ENCODE results near the gene MTR.
A peak's percentile ranks its signal among the peaks of the same experiment; 100 is the strongest.

MTR gene

DNA sequence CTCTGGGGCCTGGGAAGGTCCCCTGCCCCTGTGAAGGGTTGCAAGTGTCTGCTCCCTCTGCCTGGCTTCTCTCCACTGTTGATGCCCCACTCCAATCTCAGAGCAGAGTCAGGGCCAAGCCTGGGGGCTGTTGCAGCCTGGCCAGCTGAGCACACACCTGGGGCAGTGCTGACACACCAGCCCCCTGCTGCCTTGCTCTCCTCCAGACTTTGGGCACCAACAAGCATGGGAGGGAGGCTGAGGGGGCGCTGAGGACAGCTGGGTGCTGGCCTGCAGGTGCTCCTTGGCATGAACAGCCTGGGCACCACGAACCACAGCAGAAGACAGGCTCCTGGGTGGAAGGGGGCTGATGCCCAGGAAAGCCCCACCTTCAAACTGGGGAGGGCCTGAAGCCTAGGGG is 9.6 kb upstream of the MTR start:
- DNase-seq: no peak

DNA sequence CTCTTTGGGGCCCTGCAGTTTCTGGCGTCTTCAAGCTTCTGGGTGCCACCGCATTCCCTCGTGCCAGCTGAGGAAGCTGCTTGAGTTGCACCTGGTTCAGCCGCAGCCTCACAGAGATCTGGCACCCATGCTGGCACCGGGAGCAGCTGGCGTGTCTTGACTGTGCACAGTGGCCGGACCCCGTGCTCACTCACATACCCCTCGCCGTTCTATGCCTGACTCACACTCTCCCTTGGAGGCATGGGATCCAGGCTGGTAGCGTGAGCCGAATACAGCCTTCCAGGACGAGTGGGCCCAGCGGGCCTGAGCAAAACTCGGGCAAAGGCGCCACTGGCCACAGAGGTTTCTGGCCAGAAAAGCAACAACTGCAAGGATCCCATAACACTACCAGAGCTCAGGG is 8.6 kb upstream of the MTR start:
- DNase-seq: no peak

DNA sequence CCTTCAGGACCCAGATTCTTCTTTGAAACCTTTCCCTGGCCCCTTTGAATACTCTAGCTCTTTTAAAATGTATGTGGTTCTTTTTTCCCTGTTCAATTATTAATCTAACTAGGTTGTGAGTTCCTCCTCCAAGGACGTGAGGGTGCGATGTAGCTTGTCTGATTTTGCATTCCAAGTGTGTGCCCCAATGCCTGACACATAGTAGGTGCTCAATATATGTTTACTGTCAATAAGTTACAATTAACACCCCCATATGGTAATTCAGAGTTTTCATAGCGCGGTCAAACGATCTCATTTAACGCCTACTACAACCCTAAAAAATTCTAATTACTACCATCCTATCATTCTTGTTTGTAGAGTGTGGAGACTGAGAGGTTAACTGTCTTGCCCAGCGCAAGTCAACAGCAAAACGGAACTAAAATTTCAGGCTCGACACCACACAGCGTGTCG is 482 bp upstream of the MTR start:
- DNase-seq: no peak

DNA sequence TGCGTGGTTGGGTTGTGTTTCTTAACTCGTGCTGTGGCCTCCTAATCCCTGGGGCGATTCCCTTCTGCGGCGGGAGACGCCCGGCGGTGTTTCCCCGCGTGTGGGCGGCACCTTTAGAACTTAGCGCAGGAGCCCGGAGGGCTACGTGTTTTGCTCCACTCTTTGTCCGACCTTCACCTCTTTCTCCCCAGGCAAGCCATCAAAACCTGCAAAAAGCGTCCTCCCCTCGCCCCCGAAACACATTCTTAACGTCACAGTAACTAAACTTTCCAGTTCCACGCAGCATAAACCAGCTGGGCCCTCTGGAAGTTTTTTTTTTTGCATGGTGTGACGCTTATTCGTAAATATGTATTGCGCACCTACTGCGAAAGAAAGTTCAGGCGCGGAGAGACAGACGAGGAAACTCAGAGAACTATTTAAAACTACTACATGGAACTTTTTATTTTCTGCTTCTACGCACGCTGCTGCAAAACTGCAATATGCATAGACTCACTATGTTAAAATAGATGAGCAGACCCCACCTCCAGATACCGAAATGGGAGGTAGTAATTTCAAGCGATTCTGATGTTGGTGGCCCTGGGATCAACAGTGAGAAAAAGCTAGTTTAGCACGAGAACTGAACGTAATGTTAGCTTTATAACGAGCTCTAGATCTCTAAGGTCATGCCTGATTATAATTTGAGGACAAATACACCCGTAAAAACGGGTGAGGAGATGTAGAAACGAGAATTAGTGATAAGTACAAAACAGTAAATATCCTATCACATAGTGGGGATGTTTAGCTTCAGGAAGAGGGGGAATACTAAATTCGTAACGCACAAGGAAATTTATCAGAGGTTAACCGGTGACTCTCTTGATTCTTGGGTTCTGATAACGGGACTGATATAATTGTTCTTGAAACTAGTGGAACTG is 920 bp downstream of the MTR start:
- no peak for DNase-seq

DNA sequence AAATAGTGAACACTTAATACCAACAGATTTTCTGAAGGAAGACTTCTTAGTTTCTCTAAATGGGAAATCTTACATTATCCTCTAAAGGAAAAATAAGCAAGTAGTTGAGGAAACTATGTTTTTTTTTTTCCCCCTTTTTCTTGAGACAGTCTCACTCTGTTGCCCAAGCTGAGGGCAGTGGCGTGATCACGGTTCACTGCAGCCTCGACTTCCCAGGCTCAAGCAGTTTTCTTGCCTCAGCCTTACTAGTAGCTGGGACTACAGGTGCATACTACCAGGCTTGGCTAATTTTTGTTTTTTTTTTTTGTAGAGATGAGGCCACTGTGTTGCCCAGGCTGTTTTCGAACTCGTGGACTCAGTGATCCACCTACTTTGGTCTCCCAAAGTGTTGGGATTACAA is 3.9 kb downstream of the MTR start:
- no peak for DNase-seq

DNA sequence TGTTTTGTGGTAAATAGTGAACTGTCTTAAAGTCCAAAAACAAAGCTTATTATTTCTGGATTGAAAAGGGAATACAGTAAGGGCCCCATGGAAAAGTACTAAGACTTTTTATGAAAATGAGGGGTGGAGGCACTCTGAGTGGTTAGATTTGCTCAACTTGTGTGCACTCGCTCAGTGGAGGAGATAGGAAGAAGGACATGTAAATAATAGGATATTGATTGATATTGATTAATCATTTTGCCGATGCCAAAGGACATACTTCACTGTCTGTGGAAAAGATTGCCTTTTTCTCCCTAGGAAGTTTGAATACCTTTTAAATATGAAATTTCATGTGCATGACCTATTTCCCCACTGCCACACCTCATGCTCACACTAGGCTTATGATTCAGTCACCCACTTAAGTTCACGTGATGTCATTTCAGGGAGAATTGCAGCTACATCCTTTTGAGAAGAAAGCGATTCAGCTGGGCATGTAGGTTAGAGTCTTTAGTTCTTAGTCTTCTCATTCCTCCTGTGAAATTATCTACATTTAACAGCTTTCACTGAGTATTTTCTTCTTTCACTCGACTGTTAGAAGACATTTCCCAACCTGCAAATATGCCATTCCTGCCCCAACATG is 5.0 kb downstream of the MTR start:
- no peak for DNase-seq

DNA sequence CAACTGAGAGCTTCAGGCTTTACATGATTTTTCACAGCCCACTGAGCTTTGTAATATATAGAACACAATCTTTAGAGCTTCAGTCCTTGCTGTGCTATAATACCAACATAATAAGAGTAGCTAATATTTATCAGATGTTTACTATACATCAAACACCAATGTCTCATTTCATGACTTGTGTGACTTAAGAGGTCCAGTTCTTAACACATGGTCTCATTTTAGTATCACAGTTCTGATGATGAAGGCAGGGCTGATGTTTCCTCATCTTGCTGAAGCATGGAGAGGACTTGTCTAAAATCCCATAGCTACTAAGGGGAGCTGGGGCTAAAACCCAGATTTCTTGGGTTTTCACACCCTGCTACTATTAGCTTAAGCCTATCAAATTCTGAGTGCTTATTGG is 5.5 kb downstream of the MTR start:
- no peak for DNase-seq

DNA sequence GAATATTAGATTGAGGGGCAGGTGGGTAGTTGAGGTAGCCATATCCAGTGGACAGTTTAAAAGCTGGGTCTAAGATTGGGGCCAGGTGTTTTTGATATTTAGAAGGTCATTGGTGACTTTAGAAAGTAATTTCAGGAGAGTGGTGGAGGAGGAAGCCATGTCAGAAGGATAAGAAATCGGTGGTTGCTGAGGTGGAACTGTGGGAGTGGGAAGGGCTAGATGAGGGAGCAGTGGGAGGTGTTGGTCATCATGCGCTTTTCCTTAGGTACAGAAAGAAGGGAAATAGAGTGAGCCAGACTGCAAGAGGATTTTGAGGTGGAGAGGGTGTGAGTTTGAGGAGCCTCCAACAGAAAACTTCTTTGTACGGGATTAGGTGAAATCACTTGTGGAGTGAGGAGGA is 7.2 kb downstream of the MTR start:
- no peak for DNase-seq

DNA sequence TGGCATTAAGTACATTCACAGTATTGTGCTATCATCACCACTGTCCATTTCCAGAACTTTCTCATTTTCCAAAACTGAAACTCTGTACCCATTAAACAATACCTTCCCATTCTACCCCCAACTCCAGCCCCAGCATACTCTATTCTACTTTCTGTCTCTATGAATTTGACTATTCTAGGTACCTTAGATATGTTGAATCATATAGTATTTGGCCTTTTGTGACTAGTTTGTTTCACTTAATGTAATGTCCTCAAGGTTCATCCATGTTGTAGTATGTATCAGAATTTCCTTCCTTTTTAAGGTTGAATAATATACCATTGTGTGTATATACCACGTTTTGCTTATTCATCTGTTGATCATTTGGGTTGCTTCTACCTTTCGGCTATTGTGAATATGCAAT is 11.5 kb downstream of the MTR start:
- no peak for DNase-seq

DNA sequence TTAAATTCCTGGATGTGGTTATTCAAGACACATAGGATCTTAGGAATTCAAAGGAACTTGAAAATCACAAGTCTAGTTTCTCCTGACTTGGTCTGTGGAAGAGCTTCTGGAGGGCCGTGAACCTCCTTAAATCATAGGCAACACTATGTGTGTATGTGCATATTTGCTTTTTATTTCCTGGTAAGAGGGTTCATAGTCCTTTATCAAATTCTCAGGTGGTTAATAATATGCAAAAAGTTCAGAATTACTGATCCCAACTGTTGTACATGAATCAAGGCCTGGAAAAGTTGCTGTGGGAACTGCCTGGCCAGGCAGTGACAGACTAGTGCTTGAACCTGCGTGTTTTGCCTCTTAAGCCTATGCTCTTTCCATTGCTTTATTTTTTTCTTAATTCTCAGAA is 12.9 kb downstream of the MTR start:
- no peak for DNase-seq

DNA sequence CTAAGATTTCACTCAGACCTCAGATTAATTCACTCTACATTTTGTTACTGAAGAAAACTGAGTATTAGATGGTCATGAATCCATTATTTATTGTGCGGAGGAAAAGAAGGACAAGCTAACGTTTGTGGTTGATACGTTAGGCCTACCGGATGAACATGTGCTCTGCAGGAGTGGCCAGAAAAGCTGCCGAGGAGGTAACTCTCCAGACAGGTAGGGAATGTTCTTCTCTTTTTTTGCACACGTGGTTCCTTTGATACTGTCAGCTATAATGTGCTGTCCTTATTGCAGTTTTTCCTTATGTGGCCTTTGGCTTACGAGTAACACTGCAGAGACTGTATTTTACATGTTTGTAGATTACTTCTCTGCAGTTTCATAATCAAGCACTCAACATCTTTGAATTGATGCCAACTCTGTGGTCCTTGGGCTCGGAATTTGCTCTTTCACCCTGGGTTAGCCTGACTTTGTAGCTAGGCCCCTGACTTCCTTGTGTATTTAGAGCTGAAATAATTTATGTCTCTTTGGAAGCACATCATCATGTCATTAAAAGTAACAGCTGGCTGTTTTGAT is 13.6 kb downstream of the MTR start:
- DNase-seq: no peak

DNA sequence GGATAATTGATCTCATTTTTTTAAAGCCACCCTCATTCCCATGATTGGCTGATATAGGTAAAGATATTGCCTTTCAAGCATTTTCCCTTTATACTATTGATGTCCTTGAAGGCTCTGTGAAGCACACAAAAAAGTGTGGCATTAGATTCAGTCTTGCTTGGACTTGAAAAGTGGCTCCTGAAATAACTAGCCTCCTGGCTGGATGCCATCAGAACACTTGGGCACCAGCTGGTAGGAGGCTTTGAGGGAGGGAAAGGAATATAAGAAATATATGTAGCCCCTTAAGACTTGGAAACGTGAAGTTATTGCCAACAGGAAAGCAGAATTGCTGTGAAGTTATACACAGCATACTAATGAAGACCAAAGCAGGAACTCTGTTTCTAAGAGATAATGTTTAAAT is 14.1 kb downstream of the MTR start:
- DNase-seq: peak; percentile 8

DNA sequence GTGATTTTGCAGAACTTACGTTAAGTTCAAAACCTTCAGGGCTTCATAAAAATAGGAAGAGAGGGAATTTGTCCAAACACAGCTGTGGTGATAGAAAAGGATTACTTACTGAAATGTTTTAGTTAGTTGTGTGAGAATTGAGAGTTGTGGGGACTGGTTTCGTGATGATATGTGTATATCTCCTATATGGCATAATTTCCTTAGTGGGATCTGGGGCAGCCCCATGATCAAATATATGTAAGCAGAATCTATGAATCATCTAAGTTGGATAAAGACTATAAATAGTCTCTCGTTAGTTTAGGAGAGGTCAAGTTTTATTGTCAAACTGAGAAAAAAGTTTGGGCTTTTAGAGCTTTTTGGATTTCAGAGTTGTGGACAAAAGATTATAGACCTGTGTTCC is 14.9 kb downstream of the MTR start:
- no peak for DNase-seq

DNA sequence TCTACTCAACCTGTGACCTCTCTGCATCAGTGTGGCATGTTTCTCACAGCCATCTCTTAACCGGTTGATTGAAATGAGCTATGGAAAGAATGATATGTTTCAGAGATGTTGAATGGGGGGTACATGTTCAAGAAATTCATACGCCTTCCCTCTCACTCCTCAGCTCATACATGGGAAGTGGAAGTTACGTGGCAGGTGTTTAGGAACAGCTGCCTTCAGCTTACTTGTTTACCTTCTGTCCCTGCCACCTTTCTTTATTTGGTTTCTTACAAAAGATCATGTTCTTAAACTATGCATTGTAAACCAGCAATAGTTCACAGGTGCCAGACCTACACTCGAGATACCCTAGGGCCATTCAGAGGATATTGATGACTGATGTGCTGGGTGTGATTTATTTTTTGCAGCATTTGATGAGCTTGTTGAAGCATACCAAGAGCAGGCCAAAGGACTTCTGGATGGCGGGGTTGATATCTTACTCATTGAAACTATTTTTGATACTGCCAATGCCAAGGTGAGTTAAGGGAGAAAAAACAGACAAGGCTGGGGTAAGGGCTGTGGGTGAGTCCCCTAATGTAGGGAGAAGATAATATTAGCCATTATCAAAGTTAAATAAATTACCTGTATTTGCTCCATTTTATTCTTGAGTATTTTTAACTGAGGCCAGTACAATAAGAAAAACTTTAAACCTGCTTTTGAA is 17.4 kb downstream of the MTR start:
- DNase-seq: no peak

DNA sequence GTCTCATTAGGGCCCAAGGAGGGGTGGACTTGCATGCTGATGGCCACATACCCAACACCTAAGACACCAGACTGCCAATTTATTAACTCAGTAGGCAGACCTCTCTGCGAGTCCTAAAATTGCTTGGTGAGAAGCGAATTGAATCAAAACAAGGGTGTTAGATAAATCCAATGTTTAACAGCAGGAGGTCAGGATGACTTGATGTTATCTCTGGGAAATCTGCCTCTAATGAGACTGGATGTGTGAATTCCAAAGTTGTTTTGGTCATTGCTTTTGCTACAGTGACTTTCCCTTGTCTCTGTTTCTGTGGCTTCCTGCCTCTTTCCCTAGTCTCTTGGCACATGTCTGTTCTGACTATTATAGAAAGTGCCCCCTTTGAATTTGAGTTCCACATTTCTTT is 20.8 kb downstream of the MTR start:
- DNase-seq: no peak

DNA sequence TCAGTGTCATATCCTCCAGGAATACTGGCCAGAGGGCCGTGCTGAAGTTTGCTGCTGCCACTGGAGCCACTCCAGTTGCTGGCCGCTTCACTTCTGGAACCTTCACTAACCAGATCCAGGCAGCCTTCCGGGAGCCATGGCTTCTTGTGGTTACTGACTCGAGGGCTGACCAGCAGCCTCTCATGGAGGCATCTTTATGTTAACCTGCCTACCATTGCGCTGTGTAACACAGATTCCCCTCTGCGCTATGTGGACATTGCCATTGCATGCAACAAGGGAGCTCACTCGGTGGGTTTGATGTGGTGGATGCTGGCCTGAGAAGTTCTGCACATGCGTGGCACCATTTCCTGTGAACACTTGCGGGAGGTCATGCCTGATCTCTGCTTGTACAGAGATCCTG is 24.8 kb downstream of the MTR start:
- DNase-seq: no peak

DNA sequence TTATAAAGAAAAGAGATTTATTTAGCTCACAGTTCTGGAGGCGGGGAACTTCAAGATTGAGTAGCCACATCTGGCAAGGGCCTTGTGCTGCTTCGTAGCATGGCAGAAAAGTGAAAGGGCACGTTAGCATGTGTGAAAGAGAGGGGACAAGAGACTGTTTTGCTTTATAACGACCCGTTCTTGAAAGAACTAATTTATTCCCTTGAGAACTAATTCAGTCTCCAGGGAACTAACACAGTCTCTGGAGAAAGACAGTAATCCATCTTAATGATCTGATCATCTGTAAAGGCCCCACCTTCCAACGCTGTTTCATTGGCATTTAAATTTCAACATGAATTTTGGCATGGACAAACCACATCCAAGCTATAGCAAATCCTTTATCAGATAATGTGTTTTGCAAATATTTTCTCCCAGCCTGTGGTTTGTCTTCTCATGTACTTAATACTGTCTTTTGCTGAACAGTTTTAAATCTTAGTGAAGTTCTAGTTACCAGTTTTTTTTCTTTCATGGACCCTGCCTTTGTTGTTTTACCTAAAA is 26.1 kb downstream of the MTR start:
- no peak for DNase-seq

DNA sequence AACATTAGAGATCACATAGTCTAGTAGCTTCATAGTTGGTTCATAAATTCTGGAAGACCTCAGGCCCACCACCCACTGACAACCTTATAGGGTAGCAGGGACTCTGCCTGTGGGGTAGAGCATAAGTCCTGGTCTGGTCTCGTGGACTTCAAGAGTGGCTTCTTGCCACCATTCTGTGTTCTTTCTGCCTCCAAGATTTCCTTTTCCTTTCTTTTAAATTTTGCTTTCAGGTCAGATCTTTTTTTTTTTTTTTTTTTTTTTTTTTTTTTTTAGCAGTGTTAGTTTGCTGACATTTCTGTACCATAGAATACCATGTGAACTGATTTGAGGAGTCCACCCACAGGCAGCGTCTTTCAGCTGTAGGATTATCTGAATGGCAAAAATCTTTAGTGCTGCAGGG is 28.5 kb downstream of the MTR start:
- no peak for DNase-seq

DNA sequence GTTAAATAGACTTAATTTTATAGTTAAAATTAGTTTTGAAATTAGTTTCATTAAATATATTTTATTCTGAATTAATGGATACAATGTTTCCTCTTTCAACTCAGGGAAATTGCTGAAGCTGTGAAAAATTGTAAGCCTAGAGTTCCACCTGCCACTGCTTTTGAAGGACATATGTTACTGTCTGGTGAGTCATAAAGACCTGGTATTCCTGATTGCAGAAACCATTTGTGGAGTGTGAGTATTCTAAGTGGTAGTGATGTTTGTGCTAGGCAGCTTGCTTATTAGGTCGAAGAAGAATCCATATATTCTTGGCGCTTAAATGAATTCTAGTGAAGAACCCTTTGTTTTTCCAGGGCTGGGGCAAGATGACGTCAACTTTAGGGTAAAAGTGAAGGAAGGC is 34.0 kb downstream of the MTR start:
- DNase-seq: no peak

DNA sequence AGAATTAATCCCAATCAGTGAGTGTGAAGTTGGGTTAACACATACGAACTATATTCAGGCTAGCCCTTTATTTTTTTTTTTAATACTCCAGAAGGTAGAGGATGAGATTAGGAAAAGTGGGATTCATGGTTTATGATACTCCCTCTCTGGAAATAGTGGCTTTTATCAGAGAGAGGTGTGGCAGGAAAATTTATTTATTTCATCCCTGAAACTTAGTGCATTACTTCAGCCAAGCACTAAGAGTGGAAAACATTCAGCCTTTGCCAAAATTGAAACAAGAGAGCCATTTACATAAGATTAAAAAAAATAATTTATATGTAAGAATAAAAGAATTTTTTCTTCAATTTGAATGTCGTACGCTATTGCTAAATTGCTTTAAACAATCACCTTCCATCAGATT is 35.0 kb downstream of the MTR start:
- DNase-seq: no peak

DNA sequence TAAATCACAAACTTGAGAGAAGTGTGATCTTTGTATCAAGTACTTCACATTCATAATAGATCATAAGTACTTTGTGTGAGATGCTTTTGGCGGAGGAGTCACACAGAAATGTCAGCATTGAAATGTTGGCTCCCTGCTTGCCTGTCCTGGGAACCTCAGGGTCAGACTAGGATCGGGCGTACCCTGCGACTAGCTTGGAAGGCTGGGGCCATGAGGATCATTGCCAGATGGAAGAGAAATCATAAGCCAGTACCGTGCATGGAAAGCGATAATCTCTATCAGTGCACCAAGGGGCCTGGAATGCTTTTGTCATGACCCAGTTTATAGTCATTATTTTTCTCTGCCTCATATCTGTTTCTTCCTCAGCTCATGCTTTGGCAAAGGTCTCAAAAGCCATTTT is 35.5 kb downstream of the MTR start:
- no peak for DNase-seq

DNA sequence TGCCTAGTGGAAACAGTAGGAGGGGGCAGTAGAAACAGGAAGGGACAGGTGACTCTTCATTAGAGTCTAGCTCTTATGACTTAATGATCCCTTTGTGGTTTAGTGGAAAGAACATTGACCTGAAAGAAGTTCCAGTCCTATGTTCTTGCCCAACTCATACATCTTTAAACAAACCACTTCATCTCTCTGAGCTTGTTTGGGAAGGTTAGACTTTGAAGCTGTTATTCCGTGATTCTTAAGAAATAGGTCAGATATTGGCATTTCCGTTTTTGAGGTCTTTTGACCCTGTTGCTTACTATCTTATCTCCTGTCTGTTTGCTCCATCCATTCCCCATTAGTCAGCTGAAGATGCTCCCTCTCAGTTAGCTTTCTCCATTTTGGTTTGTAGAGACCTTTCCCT is 38.5 kb downstream of the MTR start:
- DNase-seq: no peak

DNA sequence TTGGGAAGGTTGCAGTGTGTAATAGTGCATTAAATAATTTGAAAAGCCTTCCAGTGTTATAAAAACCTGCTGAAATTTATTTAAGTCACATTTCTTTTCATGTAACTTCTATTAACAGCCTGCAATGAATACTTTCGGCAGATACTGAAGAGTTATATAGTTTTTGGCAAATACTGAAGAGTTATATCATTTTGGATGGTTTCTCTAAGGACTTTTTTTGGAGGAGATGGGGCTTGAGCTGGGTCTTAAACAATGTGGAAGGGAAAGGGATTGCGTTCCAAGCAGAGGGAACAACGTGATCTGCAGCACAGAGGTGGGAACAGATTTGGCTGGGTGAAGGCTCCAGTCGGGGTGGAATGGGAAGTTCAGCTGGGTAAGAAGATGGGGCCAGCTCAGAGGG is 39.8 kb downstream of the MTR start:
- no peak for DNase-seq

DNA sequence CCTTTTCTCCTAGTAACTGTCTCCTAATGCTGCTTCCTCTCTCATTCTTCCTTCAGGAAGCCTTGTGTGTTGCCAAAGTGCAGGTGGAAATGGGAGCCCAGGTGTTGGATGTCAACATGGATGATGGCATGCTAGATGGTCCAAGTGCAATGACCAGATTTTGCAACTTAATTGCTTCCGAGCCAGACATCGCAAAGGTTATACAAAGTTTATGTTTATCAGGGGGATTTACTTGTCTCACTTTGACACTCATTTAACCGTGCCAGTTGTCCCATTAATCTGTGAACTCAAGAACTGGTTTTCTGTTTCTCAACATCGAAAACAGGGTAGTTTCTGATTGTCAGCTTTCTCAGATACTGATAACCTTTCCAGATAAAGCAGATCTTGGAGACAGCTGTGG is 40.4 kb downstream of the MTR start:
- DNase-seq: no peak

Data from NCI-H1436 treated with DMSO at 0.1 percent for 48 hours (cell line).